Activated CD4-positive, alpha-beta T cell treated with anti-CD3 and anti-CD28 coated beads, Interleukin-2, Interleukin-6, amounts not matched to agents 100 ng/mL and 50 ng/mL, durations not matched to agents 16 hours and 8 hours (primary cell): Measurements from ENCODE around the gene IDE.
"Not testable (repeated sequence)": the region's sequence is repeated elsewhere in the genome, so short reads cannot be mapped to it uniquely, and the experiment has no call there.

Experiments used
- DNase-seq: peaks from one replicate; pipeline ENCODE4 v3.0.0-alpha.2; 2020

IDE gene

DNA sequence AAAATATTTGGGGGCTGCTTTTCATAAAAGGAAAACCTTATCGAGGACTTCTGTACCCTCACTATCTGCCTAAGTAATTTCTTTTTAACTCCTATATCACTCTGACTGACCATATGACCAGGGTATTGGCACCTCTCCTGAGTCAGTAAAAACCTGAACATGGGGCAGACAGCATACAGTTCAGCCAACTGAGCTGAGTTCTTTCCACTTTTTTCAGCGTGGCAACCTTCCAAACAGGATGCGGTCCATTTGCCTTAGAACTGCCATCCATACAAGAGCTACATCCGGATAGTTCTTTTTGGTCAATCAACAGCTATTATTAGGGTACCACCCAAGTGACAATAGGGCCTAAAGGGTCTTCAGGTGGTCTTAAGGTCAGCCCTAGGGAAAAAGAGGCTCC, 160.4 kb downstream of the IDE start:
- DNase-seq, result no peak

DNA sequence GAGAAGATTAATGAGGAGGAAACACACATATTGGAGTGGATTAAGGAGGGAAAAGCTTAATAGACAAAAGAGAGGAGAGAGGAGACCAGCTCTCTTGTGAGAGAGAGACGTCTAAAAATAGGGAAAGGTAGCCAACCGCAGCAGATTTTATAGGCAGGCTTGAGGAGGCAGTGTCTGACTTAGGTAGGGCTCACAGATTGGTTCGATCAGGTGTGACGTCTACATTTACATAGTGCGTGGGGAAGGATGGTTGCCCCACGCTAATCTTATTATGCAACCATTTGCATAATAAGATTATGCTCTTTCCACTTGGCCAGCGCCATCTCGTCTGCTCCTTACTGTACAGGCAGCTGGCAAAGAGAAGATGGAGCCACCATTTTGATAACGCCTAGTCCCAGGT, 160.9 kb downstream of the IDE start:
- DNase-seq, result no peak

DNA sequence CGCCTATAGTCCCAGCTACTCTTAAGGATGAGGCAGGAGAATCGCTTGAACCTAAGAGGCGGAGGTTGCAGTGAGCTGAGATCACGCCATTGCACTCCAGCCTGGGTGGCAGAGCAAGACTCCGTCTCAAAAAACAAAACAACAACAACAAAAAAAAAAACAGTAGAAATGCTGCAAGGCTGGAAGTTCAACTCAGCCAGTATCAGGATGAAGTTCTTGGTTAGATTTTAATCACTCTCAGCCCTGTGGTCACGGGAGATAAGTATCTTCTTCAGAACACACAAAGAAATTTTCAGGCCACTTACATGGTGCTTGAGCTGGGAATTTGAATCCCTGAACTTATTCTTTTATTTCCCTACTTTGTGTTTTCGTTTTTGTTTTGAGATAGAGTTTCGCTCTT, 162.5 kb downstream of the IDE start:
- DNase-seq, result no peak

DNA sequence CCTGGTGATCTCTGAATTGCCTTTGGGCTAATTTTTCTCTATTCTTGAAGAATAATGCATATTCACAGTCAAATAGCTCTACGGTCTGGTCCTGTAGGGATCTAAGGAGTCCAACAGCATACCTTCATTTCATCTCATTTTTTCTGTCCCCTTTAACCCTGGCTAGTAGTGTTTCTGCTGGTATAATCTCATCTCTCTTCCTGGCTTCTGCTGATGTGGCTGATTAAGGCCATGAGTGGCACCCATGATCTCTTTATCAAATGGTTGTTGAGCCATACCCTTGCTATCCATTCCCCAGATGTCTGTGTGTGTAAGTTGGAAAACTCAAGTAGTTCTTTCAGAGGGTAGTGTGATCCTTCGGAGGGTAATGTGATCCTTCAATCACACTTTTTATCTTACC, 163.4 kb downstream of the IDE start:
- no peak for DNase-seq

DNA sequence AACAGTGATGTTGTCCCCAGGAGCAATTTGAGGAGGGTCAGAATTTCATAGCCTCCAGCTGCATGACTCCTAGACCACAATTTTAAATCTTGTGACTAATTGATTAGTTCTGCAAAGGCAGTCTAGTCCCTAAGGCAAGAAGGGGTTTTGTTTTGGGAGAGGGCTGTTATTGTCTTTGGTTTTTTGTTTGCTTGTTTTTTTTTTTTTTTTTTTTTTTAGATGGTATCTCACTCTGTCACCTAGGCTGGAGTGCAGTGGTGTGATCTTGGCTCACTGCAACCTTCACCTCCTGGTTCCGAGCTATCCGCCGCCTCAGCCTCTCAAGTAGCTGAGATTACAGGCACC, 165.9 kb downstream of the IDE start:
- DNase-seq, result no peak

DNA sequence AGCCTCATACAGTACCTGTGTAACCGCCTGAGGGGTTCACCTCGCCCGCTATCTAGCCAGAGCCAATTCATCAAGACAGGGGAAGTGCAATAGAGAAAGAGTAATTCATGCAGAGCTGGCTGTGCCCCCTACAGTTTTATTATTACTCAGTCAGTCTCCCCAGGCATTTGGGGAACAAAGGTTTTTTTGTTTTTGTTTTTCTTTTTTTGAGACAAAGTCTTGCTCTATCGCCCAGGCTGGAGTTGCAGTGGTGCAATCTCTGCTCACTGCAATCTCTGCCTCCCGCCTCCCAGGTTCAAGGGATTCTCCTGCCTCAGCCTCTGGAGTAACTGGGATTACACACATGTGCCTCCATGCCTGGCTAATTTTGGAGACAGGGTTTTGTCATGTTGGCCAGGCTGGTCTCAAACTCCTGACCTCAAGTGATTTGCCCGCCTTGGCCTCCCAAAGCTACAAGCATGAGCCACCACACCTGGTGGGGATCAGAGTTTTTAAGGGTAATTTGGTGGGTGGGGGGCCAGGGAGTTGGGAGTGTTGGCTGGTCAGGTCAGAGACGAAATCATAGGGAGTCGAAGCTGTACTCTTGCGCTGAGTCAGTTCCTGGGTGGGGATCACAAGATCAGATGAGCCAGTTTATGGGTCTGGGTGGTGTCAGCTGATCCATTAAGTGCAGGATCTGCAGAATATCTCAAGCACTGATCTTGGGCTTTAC, 166.4 kb downstream of the IDE start:
- no peak for DNase-seq

DNA sequence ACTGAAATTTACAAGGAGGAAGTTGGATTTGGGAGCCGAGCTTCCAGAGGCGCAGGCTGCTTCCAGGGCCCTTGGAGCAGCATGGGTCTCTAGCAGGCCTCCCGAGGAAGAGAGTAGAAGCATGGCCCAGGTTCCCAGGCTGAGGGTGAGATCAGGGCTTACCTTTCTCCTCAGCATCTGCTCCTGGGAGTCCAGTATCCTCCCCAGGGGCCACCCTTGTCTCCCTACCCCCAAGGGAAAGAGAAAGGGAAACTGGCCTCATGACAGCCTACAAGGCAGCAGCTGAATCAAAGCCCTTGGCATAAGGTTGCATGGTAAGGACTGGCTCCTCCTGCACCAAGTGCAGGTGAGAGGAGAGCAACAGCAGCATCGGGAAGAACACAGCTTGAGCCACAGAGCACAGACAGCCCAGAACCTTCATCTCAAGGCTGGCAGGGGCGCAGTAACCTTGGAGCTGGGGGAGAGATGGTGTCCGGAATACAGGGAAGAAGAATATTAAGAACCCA, 168.4 kb downstream of the IDE start:
- DNase-seq, result no peak

DNA sequence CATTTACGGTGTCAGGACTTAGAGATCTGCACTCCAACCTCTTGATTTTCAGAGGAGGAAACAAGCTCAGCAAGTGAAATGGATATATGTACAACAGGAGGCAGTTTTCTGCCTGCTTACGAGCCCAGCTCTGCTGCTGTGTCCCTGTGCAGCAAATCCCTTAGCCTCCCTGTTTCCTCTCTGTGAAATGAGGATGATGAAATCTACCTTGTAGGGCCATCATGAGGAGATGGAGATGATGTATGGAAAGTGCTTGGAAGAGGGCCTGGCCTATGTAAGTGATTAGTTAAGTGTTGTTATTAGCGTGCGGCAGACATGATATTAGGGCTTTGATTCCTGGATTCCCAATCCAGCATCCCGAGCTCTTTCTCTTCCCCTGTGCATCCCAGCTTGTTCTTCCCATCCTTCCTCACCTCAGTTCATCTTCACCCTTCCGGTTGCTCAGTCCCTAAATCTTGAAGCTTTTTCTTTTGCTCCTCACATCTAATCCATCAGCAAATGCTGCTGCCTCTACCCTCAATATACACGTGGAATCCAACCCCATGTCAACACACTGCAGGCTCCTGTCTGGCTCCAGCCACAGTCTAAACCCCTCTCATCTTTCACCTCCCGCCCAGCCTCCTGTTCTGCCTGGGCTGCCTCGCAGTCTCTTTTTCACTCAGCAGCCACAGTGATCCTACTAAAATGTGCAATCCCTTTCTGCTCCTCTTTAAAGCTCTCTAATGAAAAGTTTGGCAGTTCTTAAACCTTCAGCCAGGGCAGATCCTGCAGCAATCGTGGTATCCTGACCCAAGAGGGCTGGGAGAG, 169.1 kb downstream of the IDE start:
- no peak for DNase-seq

DNA sequence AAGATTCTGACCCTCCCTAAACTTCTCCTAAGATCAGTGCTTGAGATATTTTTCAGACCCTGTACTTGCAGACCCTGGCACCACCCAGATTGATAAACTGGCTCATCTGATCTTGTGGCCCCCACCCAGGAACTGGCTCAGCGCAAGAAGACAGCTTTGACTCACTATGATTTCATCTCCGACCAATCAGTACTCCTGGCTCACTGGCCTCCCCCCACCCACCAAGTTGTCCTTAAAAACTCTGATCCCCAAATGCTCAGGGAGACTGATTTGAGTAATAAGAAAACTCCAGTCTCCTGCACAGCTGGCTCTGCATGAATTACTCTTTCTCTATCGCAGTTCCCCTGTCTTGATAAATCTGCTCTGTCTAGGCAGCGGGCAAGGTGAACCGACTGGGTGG, 171.7 kb downstream of the IDE start:
- DNase-seq, result not testable (repeated sequence)
